ENCODE data around the gene TBX4. TPM values are rescaled to one million over a fixed set of nuclear protein-coding genes. Genes with fewer than 3 reads are reported as not detected.

The TBX4 gene
- total RNA-seq, 3 donors from 2014 or later: 0.80 TPM; not detected in 2

- no peak for DNase-seq (ENCODE audit: low spot score in 2 of 2)
- peak overlapping the region; percentile 45 to 78 for H3K27ac ChIP-seq
Measured at GRCh38 chr17:61404913-61405685, 47.1 kb upstream of the TBX4 start.

GRCh38 chr17:61405686-61406536, 46.3 kb upstream of the TBX4 start:
- no peaks in the 10 kb centered on the region for H3K36me3 ChIP-seq
- H3K27me3 ChIP-seq: peaks cover 0 to 14% of the 10 kb centered on the region in 2 donors
- H3K9me3 ChIP-seq: no peaks in the 10 kb centered on the region
- TF ChIP-seq POLR2A (IDR thresholded peaks at IDR 0.05) (no peak), POLR2AphosphoS5 (IDR thresholded peaks at IDR 0.05) (no peak), CTCF (IDR thresholded peaks at IDR 0.05) (no peak)
- peak overlapping the region; percentile 7 to 50 (median 32) for H3K4me3 ChIP-seq
- intact Hi-C loops (cut with DNase I; ENCODE audit: low total_unique reads): no loop called here
- no peaks in the 10 kb centered on the region for H3K4me1 ChIP-seq
- DNase-seq (ENCODE audit: low spot score in 2 of 2): no peak
- peak overlapping the region; percentile 45 to 78 for H3K27ac ChIP-seq

More at GRCh38 chr17:61404913-61405685, 47.1 kb upstream of the TBX4 start:
- intact Hi-C loops (cut with DNase I; ENCODE audit: low total_unique reads): loop anchor here (5.0 kb wide), 1 partner anchor 683 kb away; no protein-coding TSS in a partner anchor
- Histone ChIP-seq H3K4me1 (no peaks in the 10 kb centered on the region), H3K9me3 (no peaks in the 10 kb centered on the region), H3K4me3 (peak overlapping the region; percentile 7 to 50 (median 32)), H3K36me3 (no peaks in the 10 kb centered on the region), H3K27me3 (peaks cover 0 to 16% of the 10 kb centered on the region in 2 donors)
- TF ChIP-seq POLR2A (IDR thresholded peaks at IDR 0.05) (no peak), POLR2AphosphoS5 (IDR thresholded peaks at IDR 0.05) (no peak), CTCF (IDR thresholded peaks at IDR 0.05) (no peak)

- no peaks in the 10 kb centered on the region for H3K36me3 ChIP-seq
Measured at GRCh38 chr17:61406537-61406845, 45.7 kb upstream of the TBX4 start.

GRCh38 chr17:61406971-61407911, 45.0 kb upstream of the TBX4 start:
- Histone ChIP-seq H3K4me1 (peaks cover 0 to 3% of the 10 kb centered on the region in 2 donors), H3K27ac (peak overlapping the region; percentile 0 to 78), H3K36me3 (no peaks in the 10 kb centered on the region), H3K27me3 (peaks cover 0 to 4% of the 10 kb centered on the region in 2 donors), H3K4me3 (no peak overlapping the region), H3K9me3 (peaks cover 0 to 4% of the 10 kb centered on the region in 2 donors)
- TF ChIP-seq POLR2A (IDR thresholded peaks at IDR 0.05): no peak
- TF ChIP-seq POLR2AphosphoS5 (IDR thresholded peaks at IDR 0.05): no peak
- TF ChIP-seq CTCF (IDR thresholded peaks at IDR 0.05): no peak
- intact Hi-C loops (cut with DNase I; ENCODE audit: low total_unique reads): no loop called here
- peak in 1 of 2 donors; percentile 36 for DNase-seq (ENCODE audit: low spot score in 2 of 2)

More at GRCh38 chr17:61406537-61406845, 45.7 kb upstream of the TBX4 start:
- H3K9me3 ChIP-seq: peaks cover 0 to 4% of the 10 kb centered on the region in 2 donors
- no peak overlapping the region for H3K4me3 ChIP-seq
- DNase-seq (ENCODE audit: low spot score in 2 of 2): no peak
- H3K4me1 ChIP-seq: peaks cover 0 to 3% of the 10 kb centered on the region in 2 donors
- H3K27ac ChIP-seq: peak overlapping the region; percentile 45 to 78
- no peak for TF ChIP-seq POLR2AphosphoS5 (IDR thresholded peaks at IDR 0.05)
- peaks cover 0 to 8% of the 10 kb centered on the region in 2 donors for H3K27me3 ChIP-seq
- intact Hi-C loops (cut with DNase I; ENCODE audit: low total_unique reads): no loop called here

Measured in breast epithelium (tissue), 4 donors.